Lung (tissue), 12 donors: ENCODE measurements around the gene STIMATE. TPM values are rescaled to one million over a fixed set of nuclear protein-coding genes. Genes with fewer than 3 reads are reported as not detected.

Experiments used
- ATAC-seq: fragments of 200-7000 bp; cut with Tn5 transposase; one replicate; pipeline ENCODE4 v1.9.1; 2020; ENCODE audit warnings: moderate number of reproducible peaks; ENCODE audit not compliant: insufficient read depth, low FRiP score
- DNase-seq, 3 donors: peaks; one replicate each; pipeline ENCODE4 v3.0.0-alpha.2; 2013 to 2017
- H3K27ac ChIP-seq, 2 donors: one replicate each; pipeline ENCODE4 v1.5.1; 2013; ENCODE audit warnings: mild to moderate bottlenecking in 2 of 2, moderate library complexity in 2 of 2, control low read depth in 1 of 2, inconsistent platforms in 1 of 2, low read depth in 1 of 2, low read length in 1 of 2
- H3K27me3 ChIP-seq, 3 donors: one replicate each; pipeline ENCODE4 v1.5.1; 2013; ENCODE audit warnings: low read length in 2 of 3; ENCODE audit not compliant: control insufficient read depth in 3 of 3, insufficient read depth in 3 of 3
- H3K36me3 ChIP-seq, 4 donors: one replicate each; pipeline ENCODE4 v1.5.1; 2013; ENCODE audit warnings: low read length in 4 of 4, mild to moderate bottlenecking in 1 of 4, moderate library complexity in 1 of 4; ENCODE audit not compliant: control insufficient read depth in 4 of 4, insufficient read depth in 4 of 4
- H3K4me1 ChIP-seq, 5 donors: one replicate each; pipeline ENCODE4 v1.5.1; 2013; ENCODE audit warnings: low read length in 5 of 5, mild to moderate bottlenecking in 2 of 5, moderate library complexity in 1 of 5; ENCODE audit not compliant: control insufficient read depth in 5 of 5, insufficient read depth in 5 of 5
- H3K4me3 ChIP-seq: one replicate; pipeline ENCODE4 v1.5.1; 2013; ENCODE audit warnings: mild to moderate bottlenecking, control low read depth, moderate library complexity
- H3K9ac ChIP-seq, 2 donors: one replicate each; pipeline ENCODE4 v1.5.1; 2013; ENCODE audit warnings: low read length in 2 of 2, control low read depth in 1 of 2; ENCODE audit not compliant: insufficient read depth in 1 of 2
- H3K9me3 ChIP-seq, 4 donors: one replicate each; pipeline ENCODE4 v1.5.1; 2013; ENCODE audit warnings: low read length in 3 of 4, mild to moderate bottlenecking in 1 of 4, moderate library complexity in 1 of 4; ENCODE audit not compliant: control insufficient read depth in 4 of 4, insufficient read depth in 3 of 4
- WGBS, 2 donors: extraction: QIAGEN DNeasy Blood & Tissue Kit; methylation state at CpG; one replicate each; pipeline ENCODE4 v1.1.7; 2013; 5-methylcytosine and 5-hydroxymethylcytosine counted together
- polyA plus RNA-seq, 2 donors: library from polyadenylated mRNA; stranded (reverse); fragments of 200-250 nt; gene quantifications; one replicate each; pipeline ENCODE4 v1.2.1, GENCODE V29; 2013
- total RNA-seq, 2 donors: library from RNA; depleted of rRNA in 1 of 2; stranded (reverse); fragments of >200 nt in 1 of 2; gene quantifications; one replicate each; pipeline ENCODE4 v1.2.1, GENCODE V29; 2014 to 2021
- TF ChIP-seq, protein P1 (sequence below): IDR thresholded peaks from 2 replicates; pipeline ENCODE4 v1.5.1; 2012; ENCODE audit warnings: mild to moderate bottlenecking; ENCODE audit errors: control extremely low read depth, extremely low read depth
- donor health status: control.
- donor health status: control.
- donor health status: Bipolar disorder and iron deficiency.
- donor health status: healthy.
- donor health status: DM: yes; HTN: yes; CAD: no.

Gene STIMATE
- total and polyA plus RNA-seq, 4 donors = 18.6 to 62.5 (median 20.5) TPM

DNA sequence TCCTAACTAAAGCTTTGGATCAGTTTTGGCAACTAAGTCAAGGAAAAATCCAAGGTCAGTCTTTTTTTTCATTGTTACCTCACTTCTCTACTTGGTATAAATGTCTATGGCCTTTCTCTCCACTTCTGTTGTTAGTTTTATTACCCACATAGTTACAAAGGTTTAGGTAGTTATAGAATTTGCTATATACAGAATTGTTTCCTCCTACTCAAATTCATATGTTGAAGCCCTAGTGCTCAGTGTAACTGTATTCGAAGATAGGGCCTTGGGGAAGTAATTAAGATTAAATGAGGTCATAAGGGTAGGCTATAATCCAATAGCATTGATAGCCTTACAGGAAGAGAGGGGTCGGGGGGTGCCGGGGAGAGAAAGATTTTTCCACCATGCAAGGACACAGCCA, 19.7 kb upstream of the STIMATE start:
- no peak overlapping the region for H3K4me3 ChIP-seq
- peaks cover 0 to 2% (median 0%) of the 10 kb centered on the region in 5 donors for H3K4me1 ChIP-seq
- H3K36me3 ChIP-seq = peaks cover 3 to 20% (median 14%) of the 10 kb centered on the region in 4 donors
- WGBS, 2 donors = 89 to 91% methylated on average over 3 of the region's 3 CpGs
- no peaks in the 10 kb centered on the region for H3K9me3 ChIP-seq
- H3K9ac ChIP-seq = no peak overlapping the region
- no peak for ATAC-seq
- TF ChIP-seq, protein P1, sequence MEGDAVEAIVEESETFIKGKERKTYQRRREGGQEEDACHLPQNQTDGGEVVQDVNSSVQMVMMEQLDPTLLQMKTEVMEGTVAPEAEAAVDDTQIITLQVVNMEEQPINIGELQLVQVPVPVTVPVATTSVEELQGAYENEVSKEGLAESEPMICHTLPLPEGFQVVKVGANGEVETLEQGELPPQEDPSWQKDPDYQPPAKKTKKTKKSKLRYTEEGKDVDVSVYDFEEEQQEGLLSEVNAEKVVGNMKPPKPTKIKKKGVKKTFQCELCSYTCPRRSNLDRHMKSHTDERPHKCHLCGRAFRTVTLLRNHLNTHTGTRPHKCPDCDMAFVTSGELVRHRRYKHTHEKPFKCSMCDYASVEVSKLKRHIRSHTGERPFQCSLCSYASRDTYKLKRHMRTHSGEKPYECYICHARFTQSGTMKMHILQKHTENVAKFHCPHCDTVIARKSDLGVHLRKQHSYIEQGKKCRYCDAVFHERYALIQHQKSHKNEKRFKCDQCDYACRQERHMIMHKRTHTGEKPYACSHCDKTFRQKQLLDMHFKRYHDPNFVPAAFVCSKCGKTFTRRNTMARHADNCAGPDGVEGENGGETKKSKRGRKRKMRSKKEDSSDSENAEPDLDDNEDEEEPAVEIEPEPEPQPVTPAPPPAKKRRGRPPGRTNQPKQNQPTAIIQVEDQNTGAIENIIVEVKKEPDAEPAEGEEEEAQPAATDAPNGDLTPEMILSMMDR = no peak
- no peak for DNase-seq
- no peaks in the 10 kb centered on the region for H3K27me3 ChIP-seq
- no peak overlapping the region for H3K27ac ChIP-seq

DNA sequence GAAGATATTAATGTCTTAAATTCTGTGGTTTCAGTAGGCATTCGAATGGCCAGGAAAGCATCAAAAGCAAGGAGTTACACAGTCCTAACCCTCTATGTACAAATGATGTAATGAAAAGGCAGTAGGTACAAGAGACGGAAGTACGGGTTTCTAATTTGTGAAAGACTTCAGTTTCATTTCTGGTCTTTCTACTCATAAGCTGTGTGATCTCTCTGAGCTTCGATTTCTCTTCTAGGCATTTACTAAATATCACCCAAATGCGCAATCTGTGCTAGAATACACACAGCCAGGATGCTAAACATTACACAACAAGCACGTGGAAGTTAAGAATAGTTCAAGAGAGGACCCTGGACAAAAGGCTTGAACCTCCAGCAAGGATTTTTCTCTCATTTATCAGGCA, 17.9 kb upstream of the STIMATE start:
- peaks cover 3 to 20% (median 13%) of the 10 kb centered on the region in 4 donors for H3K36me3 ChIP-seq
- TF ChIP-seq, protein P1 = no peak
- 72 to 81% methylated on average over 6 of the region's 6 CpGs for WGBS, 2 donors

DNA sequence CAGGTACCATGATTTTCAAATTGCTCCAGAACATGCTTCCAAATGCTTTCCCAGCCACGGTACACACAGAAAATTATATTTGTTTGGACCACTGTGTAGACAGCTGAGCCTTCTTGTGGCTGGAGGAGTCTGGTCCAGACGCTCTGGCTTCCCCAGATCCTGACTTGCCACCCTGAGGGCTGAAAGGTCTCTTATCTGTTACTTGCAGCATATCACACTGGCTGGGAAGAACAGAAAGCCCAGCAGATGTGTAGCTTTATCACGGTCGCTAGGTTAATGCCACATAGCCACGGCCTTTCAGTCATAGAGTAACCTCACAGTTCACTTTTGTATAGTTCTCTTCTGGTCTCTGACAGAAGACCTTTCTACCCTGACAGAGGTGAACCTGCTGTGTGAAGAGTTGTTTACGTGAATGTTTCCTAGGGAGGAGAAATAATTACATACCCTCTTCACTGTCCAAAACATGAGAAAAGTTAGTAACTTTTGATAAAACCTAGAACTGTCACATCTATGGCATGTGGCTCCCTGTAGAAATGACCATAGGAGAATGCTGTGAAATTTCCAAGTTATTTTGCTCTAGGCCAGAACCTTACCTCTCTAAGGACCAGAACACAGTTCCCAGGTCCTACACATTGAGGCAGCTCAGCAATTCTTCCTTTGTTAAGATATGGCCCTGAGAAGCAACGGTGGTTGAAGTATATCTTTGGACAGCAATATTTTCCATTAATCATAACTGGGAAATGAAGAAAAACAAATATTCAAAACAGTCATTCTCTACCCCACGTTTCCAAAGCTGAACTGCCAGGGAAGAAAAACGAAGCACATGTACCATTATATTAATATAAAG, 15.8 kb upstream of the STIMATE start:
- Histone ChIP-seq H3K4me3 (no peak overlapping the region), H3K4me1 (no peaks in the 10 kb centered on the region), H3K27ac (no peak overlapping the region), H3K9ac (no peak overlapping the region), H3K9me3 (no peaks in the 10 kb centered on the region), H3K36me3 (peaks cover 3 to 14% (median 9%) of the 10 kb centered on the region in 4 donors), H3K27me3 (no peaks in the 10 kb centered on the region)
- TF ChIP-seq, protein P1 = no peak
- DNase-seq (no peak), ATAC-seq (no peak)
- WGBS, 2 donors = 84 to 90% methylated on average over 9 of the region's 9 CpGs

More for the DNA sequence above, 17.9 kb upstream of the STIMATE start:
- Histone ChIP-seq H3K4me3 (no peak overlapping the region), H3K9me3 (no peaks in the 10 kb centered on the region), H3K27ac (no peak overlapping the region), H3K27me3 (no peaks in the 10 kb centered on the region), H3K9ac (no peak overlapping the region), H3K4me1 (no peaks in the 10 kb centered on the region)
- ATAC-seq (no peak), DNase-seq (no peak)
